Measurements from ENCODE around the gene UBE2D2.
A peak's percentile ranks its signal among the peaks of the same experiment; 100 is the strongest.

- TF ChIP-seq EZH2 (IDR thresholded peaks at IDR 0.05) (no peak), POLR2AphosphoS5 (IDR thresholded peaks at IDR 0.05; ENCODE audit: borderline replicate concordance, low read depth, low read length) (peak; percentile 93), FOXP2 (optimal IDR thresholded peaks at IDR 0.05; ENCODE audit: control extremely low read depth, extremely low read length, insufficient read depth) (no peak)
These were observed at the start of gene UBE2D2 for GRCh38 chr5:139560752-139561654.

All from SK-N-MC (cell line).